SKM-1 (cell line): ENCODE data around the gene FAM163B.

ENCODE experiments used
- DNase-seq: peaks from one replicate; lab custom pipeline; 2025; ENCODE audit not compliant: unreplicated experiment; lab: John Stamatoyannopoulos, UW

The FAM163B gene

DNA sequence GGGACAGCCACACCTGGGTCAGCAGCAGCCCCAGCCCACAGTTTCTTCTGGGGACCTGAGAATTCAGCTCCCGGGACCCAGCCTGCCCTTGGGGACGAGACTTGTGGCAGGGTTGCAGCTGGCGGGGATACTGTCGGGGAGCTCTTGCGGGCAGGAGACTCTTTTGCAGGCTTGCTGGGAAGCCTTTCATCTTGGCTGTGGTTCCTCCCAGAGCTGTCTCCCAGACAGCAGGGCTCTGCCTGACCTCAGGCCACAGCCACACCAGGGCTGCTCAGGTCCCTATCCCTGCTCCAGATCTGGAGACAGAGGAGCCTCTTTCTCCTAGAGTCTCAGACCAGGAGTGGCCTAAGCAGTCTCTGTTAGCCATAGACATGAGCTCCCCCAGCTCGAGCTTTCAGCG lies 79.7 kb downstream of the FAM163B start:
- no peak for DNase-seq

GRCh38 chr9:133528876-133529241 lies 80.3 kb downstream of the FAM163B start:
- DNase-seq = no peak

- DNase-seq = no peak
Observed at GRCh38 chr9:133528001-133528875, 81.0 kb downstream of the FAM163B start.

GRCh38 chr9:133527444-133527920 lies 81.7 kb downstream of the FAM163B start:
- DNase-seq = no peak
